HG03442 (cell line): Measurements from ENCODE around the gene BCL2A1.
"Not testable (repeated sequence)": the region's sequence is repeated elsewhere in the genome, so short reads cannot be mapped to it uniquely, and the experiment has no call there.

Experiments
- ATAC-seq: cut with Tn5 transposase; IDR thresholded peaks from one replicate; pipeline ENCODE4 v1.9.1; 2021; ENCODE audit warnings: mild to moderate bottlenecking, moderate library complexity; ENCODE audit not compliant: unreplicated experiment

BCL2A1 gene

GRCh38 chr15:79926116-79926515, 44.9 kb downstream of the BCL2A1 start:
- not testable (repeated sequence) for ATAC-seq

- ATAC-seq, result no peak
Measured at GRCh38 chr15:79924379-79924778, 46.6 kb downstream of the BCL2A1 start.

DNA sequence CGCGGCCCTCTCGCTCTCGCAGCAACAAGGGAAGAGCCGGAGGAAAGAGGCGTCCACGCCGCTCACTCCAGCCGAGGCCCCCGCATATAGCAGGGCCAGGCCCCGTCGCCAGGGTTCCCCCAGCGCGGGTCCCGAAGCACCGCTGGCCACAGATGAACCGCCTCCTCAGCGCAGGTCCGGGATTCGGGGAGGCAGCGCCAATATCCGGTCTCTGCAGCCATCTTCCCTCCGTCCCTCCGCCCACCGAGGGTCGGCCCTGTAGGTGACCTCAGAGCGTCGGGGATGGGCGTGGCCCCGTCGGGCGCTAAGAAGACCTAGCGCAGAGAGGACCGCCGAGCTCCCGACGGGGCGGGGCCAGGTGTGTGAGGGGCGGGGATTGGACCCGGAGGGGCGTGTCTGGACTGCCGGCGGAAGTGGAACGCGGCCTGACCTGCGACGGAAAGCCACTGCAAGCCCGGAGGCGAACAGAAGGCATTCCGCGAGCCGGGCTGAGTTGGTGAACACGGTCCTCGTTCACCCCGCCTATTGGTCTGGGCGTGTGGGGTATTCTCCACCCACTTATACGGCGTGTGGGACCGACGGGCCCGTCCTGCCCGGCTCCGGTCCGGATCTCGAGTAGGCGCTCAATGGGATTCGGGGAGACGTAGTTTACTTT, 47.4 kb downstream of the BCL2A1 start:
- peak; percentile 93 for ATAC-seq

DNA sequence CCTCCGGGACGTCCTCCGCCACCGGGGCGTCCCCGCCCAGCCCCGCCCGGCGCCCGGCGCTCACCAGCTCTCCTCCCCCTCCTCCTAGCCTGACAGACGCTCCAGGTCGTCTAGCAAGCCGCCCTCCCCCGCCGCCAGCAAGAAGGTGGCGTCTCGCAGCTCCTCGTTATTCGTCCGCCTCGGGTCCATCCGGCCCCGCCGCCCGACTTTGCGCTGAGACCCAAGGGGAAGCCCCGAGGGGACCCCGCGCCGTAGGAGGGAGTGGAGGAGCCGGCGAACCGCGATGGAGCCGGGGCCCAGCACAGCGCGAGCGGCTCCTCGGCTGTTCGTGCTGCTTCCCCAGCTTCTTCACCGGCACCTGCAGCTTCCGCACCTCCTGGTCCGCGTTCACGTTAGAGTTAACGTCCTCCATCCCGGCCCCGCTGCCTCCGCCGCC, 47.9 kb downstream of the BCL2A1 start:
- ATAC-seq, result peak; percentile 34

GRCh38 chr15:79922512-79923078, 48.4 kb downstream of the BCL2A1 start:
- ATAC-seq, result no peak

GRCh38 chr15:79919749-79920511, 51.1 kb downstream of the BCL2A1 start:
- ATAC-seq, result no peak

GRCh38 chr15:79919090-79919748, 51.8 kb downstream of the BCL2A1 start:
- no peak for ATAC-seq

GRCh38 chr15:79918278-79918677, 52.7 kb downstream of the BCL2A1 start:
- no peak for ATAC-seq

- ATAC-seq, result no peak
Measured at GRCh38 chr15:79916502-79917132, 54.4 kb downstream of the BCL2A1 start.

DNA sequence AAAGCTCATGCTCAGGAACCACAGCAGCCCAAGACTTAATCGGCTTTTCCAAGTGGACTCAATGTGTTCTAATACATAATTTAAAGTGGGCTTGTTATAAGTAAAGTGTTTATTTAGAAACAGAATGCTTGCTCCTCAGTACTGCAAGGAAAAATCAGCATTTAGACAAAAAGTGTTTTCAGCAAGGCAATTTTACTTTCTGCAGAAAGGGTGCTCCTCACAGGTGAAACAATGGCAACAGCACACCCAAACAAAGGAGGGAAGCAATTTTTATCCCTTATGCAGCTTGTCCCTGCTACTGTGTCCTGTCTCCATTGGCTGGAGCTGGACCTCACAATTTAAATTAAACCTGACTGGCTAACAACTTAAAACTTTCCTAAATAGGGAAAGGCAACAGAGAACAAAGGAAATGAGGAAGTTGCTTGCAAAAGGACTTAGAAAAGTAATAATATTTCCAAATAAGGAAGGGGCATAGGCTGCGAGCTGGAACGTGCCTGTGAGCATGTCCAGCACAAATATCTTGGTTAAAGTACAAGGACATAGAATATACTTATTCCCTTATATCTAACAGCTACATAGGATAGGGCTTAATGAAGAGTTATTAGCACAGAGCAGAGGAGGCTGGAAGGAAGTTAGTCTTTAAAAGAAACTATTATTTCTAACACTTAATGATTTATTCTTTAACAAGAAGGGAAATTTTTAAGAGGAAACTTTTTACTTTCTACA, 55.1 kb downstream of the BCL2A1 start:
- not testable (repeated sequence) for ATAC-seq

DNA sequence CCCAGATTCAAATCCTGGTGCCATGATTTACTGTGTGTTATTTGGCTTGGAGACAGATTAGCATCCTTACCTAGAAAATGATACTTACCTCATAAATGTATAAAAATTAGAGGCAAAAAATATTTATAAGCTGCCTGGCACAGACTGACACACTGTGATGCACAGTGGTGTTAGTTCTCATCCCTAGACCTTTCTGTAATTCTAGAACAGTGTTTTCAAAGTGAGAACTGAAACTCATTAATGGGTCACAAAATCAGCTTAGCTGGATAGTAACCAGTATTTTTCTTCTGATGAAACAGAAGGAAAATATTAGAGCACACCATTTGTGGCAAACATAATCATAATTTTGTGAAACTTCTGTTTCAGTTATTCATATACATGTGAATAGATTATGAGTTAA, 56.3 kb downstream of the BCL2A1 start:
- ATAC-seq, result no peak
